Keratinocyte (primary cell): ENCODE measurements around the gene SPATA32. TPM values are rescaled to one million over a fixed set of nuclear protein-coding genes. Genes with fewer than 3 reads are reported as not detected.
A peak's percentile ranks its signal among the peaks of the same experiment; 100 is the strongest.

Source experiments
- DNase-seq: peaks from one replicate; pipeline ENCODE4 v3.0.0-alpha.2; 2011; ENCODE audit warnings: low read depth, missing footprints, low spot score
- FAIRE-seq: peaks from 2 replicates; lab custom pipeline; 2011; peaks lifted over from hg19 to GRCh38; lab: Jason Lieb, UNC
- H2AFZ ChIP-seq: 2 replicates; pipeline ENCODE4 v1.6.0; 2012; ENCODE audit warnings: low read length, control low read depth, inconsistent platforms; ENCODE audit not compliant: control insufficient read depth
- H3K27ac ChIP-seq: 2 replicates; pipeline ENCODE4 v1.5.1; 2011; ENCODE audit warnings: low read length; ENCODE audit not compliant: control insufficient read depth, insufficient read depth
- H3K27me3 ChIP-seq: 3 replicates; pipeline ENCODE4 v1.6.0; 2011; ENCODE audit warnings: low read length; ENCODE audit not compliant: control insufficient read depth, insufficient read depth; ENCODE audit errors: extremely low read depth
- H3K36me3 ChIP-seq, 2 experiments: 2 replicates in 1 of 2; 3 replicates in 1 of 2; pipeline ENCODE4 v1.5.1; 2011; ENCODE audit warnings: low read length in 2 of 2, mild to moderate bottlenecking in 1 of 2; ENCODE audit not compliant: control insufficient read depth in 2 of 2, insufficient read depth in 2 of 2; ENCODE audit errors: extremely low read depth in 1 of 2
- H3K4me1 ChIP-seq: 3 replicates; pipeline ENCODE4 v1.5.1; 2011; ENCODE audit warnings: low read length; ENCODE audit not compliant: control insufficient read depth, insufficient read depth; ENCODE audit errors: extremely low read depth
- H3K4me2 ChIP-seq: 3 replicates; pipeline ENCODE4 v1.6.0; 2011; ENCODE audit warnings: low read depth, low read length; ENCODE audit not compliant: control insufficient read depth, insufficient read depth; ENCODE audit errors: extremely low read depth
- H3K4me3 ChIP-seq, 3 experiments: fragments of 200-600 bp in 1 of 3; sonication (generic) in 1 of 3; 2 replicates in 2 of 3; 3 replicates in 1 of 3; pipeline ENCODE4 v1.5.1; 2011 to 2016; ENCODE audit warnings: low read length in 3 of 3, mild to moderate bottlenecking in 3 of 3, control low read depth in 2 of 3, inconsistent platforms in 1 of 3, low read depth in 1 of 3, mixed read lengths in 1 of 3, mixed run types in 1 of 3, moderate library complexity in 1 of 3; ENCODE audit not compliant: control insufficient read depth in 2 of 3, insufficient read depth in 2 of 3; ENCODE audit errors: extremely low read depth in 1 of 3
- H3K79me2 ChIP-seq: 2 replicates; pipeline ENCODE4 v1.6.0; 2012; ENCODE audit warnings: low read length; ENCODE audit not compliant: control insufficient read depth, insufficient read depth
- H3K9ac ChIP-seq: 3 replicates; pipeline ENCODE4 v1.6.0; 2011; ENCODE audit warnings: low read length; ENCODE audit not compliant: control insufficient read depth, insufficient read depth; ENCODE audit errors: extremely low read depth
- H3K9me1 ChIP-seq: 3 replicates; pipeline ENCODE4 v1.6.0; 2011; ENCODE audit warnings: low read length; ENCODE audit not compliant: control insufficient read depth, insufficient read depth; ENCODE audit errors: extremely low read depth
- H3K9me3 ChIP-seq: 2 replicates; pipeline ENCODE4 v1.5.1; 2012; ENCODE audit warnings: low read depth, low read length; ENCODE audit not compliant: control insufficient read depth
- H4K20me1 ChIP-seq: 3 replicates; pipeline ENCODE4 v1.6.0; 2011; ENCODE audit warnings: low read length; ENCODE audit not compliant: control insufficient read depth, insufficient read depth; ENCODE audit errors: extremely low read depth
- CTCF ChIP-seq, 3 experiments: IDR thresholded peaks in 1 of 3; conservative IDR thresholded peaks in 1 of 3; optimal IDR thresholded peaks in 1 of 3; 2 replicates in 2 of 3; 3 replicates in 1 of 3; pipeline versions ENCODE3 to v1.5.1; 2011; ENCODE audit warnings: low read length in 3 of 3, mild to moderate bottlenecking in 3 of 3, moderate library complexity in 2 of 3, control low read depth in 1 of 3, inconsistent platforms in 1 of 3; ENCODE audit not compliant: insufficient read depth in 2 of 3; ENCODE audit errors: extremely low read depth in 1 of 3
- EZH2 ChIP-seq: IDR thresholded peaks from one replicate; pipeline ENCODE4 v1.6.1; 2012; ENCODE audit warnings: inconsistent platforms, mild to moderate bottlenecking, low read length, moderate library complexity
- dilution Hi-C: fragments of 300-500 bp; cut with MboI; formaldehyde crosslinking; loops from one replicate; pipeline ENCODE4 v1.7.0; 2020; ENCODE audit warnings: low sequenced_read_pairs; ENCODE audit not compliant: extremely low pct_ligation_motif_present
- polyA plus RNA-seq, 5 experiments: library from polyadenylated mRNA; depleted of rRNA in 3 of 5; stranded (reverse) in 3 of 5; stranded (forward) in 1 of 5; unstranded in 1 of 5; fragments of >200 nt; gene quantifications; 1 replicate in 1 of 5; 2 replicates in 3 of 5; 3 replicates in 1 of 5; pipeline versions ENCODE4 v1.2.1 to v1.2.3, GENCODE V29; 2011 to 2012; ENCODE audit warnings: missing spikeins in 2 of 5, low read depth in 1 of 5, low replicate concordance in 1 of 5

Gene SPATA32
- polyA plus RNA-seq, 1 donor (not counting 4 experiments of a cell fraction or from before 2014, with no cell fraction given), result not detected

- no peaks in the 10 kb centered on the region for H3K9me3 ChIP-seq
- H3K27me3 ChIP-seq, result no peaks in the 10 kb centered on the region
- no peak overlapping the region for H3K4me3 ChIP-seq
- peaks cover 16% of the 10 kb centered on the region for H3K9me1 ChIP-seq
- peaks cover 20 to 36% of the 10 kb centered on the region in 2 experiments for H3K36me3 ChIP-seq
- TF ChIP-seq CTCF (optimal IDR thresholded peaks at IDR 0.05 in 1 of 3, IDR thresholded peaks at IDR 0.05 in 1 of 3, conservative IDR thresholded peaks at IDR 0.05 in 1 of 3; ENCODE audit: extremely low read depth in 1 of 3, insufficient read depth in 2 of 3, low read length in 3 of 3), result peak in 2 of 3 experiments; percentile 10 to 51
- no peak for TF ChIP-seq EZH2
- H4K20me1 ChIP-seq, result peaks cover 4% of the 10 kb centered on the region
- dilution Hi-C loops, result no loop called here
- H3K9ac ChIP-seq, result no peak overlapping the region
- DNase-seq (no peak), FAIRE-seq (peak; percentile 84)
- H3K4me1 ChIP-seq, result peaks cover 56% of the 10 kb centered on the region
- peak overlapping the region; percentile 45 for H3K27ac ChIP-seq
- peaks cover 71% of the 10 kb centered on the region for H3K79me2 ChIP-seq
- H2AFZ ChIP-seq, result no peak overlapping the region
- peak overlapping the region; percentile 47 for H3K4me2 ChIP-seq
These were observed 31.7 kb upstream of the SPATA32 start for GRCh38 chr17:45293413-45294211.

GRCh38 chr17:45292696-45293412 is 31.0 kb upstream of the SPATA32 start:
- Histone ChIP-seq H3K27ac (peak overlapping the region; percentile 45), H2AFZ (no peak overlapping the region), H3K27me3 (no peaks in the 10 kb centered on the region), H3K4me3 (no peak overlapping the region), H3K4me2 (peak overlapping the region; percentile 47), H3K4me1 (peaks cover 50% of the 10 kb centered on the region), H3K9ac (no peak overlapping the region), H4K20me1 (peaks cover 4% of the 10 kb centered on the region), H3K9me3 (no peaks in the 10 kb centered on the region), H3K36me3 (peaks cover 21 to 34% of the 10 kb centered on the region in 2 experiments), H3K9me1 (peaks cover 14% of the 10 kb centered on the region), H3K79me2 (peaks cover 64% of the 10 kb centered on the region)
- dilution Hi-C loops, result no loop called here
- TF ChIP-seq CTCF (optimal IDR thresholded peaks at IDR 0.05 in 1 of 3, IDR thresholded peaks at IDR 0.05 in 1 of 3, conservative IDR thresholded peaks at IDR 0.05 in 1 of 3; ENCODE audit: extremely low read depth in 1 of 3, insufficient read depth in 2 of 3, low read length in 3 of 3), result no peak
- TF ChIP-seq EZH2, result no peak
- no peak for DNase-seq
- peak; percentile 9 for FAIRE-seq
